HepG2 (cell line): ENCODE measurements around the gene TTLL13. TPM values are rescaled to one million over a fixed set of nuclear protein-coding genes. Genes with fewer than 3 reads are reported as not detected.

Experiments
- ATAC-seq: fragments of 200-7000 bp; cut with Tn5 transposase; 3 replicates; pipeline ENCODE4 v1.9.1; 2020; ENCODE audit warnings: mild to moderate bottlenecking, moderate library complexity
- BruUV-seq: library from RNA; stranded (reverse); fragments of 400-500 nt; replicated peaks from 2 replicates; lab custom pipeline; 2021; lab: Mats Ljungman, UMichigan
- CTCF ChIA-PET: fragments of 300-600 bp; formaldehyde crosslinking; extraction: SDS; loops from one replicate; lab custom pipeline; 2021; ENCODE audit warnings: low total read pairs, inconsistent platforms, low intra/inter-chr PET ratio; lab: Yijun Ruan, JAX
- POLR2A ChIA-PET: fragments of 350-600 bp; sonication (Branson Sonifier 250); formaldehyde crosslinking; loops from one replicate; lab custom pipeline; 2020; ENCODE audit warnings: antibody characterized with exemption, inconsistent platforms; lab: Yijun Ruan, JAX
- DNase-seq: peaks from one replicate; pipeline ENCODE4 v3.0.0-alpha.2; 2015; ENCODE audit warnings: low spot score
- FAIRE-seq: peaks from 3 replicates; lab custom pipeline; 2011; peaks lifted over from hg19 to GRCh38; lab: Jason Lieb, UNC
- H2AFZ ChIP-seq: one replicate; pipeline ENCODE4 v1.6.1; 2011; ENCODE audit warnings: low read length, inconsistent platforms
- H3K27ac ChIP-seq: fragments of 300-600 bp; 3 replicates; pipeline ENCODE4 v1.8.0; 2011; ENCODE audit warnings: mixed run types, mild to moderate bottlenecking, mixed read lengths, low read length, inconsistent platforms; ENCODE audit not compliant: insufficient read depth; ENCODE audit errors: extremely low read length
- H3K27me3 ChIP-seq, 2 experiments: fragments of 200-600 bp in 1 of 2; 2 replicates in 1 of 2; 3 replicates in 1 of 2; pipeline versions ENCODE4 v1.6.0 to v1.8.0; 2011; ENCODE audit warnings: low read length in 2 of 2, mild to moderate bottlenecking in 2 of 2, moderate library complexity in 2 of 2, inconsistent platforms in 1 of 2; ENCODE audit not compliant: insufficient read depth in 2 of 2, control insufficient read depth in 1 of 2
- H3K36me3 ChIP-seq, 2 experiments: fragments of 200-600 bp in 1 of 2; replicated peaks in 1 of 2; 2 replicates in 1 of 2; 3 replicates in 1 of 2; pipeline versions ENCODE4 v1.5.1 to v1.8.0; 2011; ENCODE audit warnings: low read length in 2 of 2, inconsistent platforms in 1 of 2; ENCODE audit not compliant: insufficient read depth in 2 of 2, control insufficient read depth in 1 of 2
- H3K4me1 ChIP-seq: 2 replicates; pipeline ENCODE4 v1.5.1; 2012; ENCODE audit warnings: low read length, inconsistent platforms; ENCODE audit not compliant: insufficient read depth
- H3K4me2 ChIP-seq: 2 replicates; pipeline ENCODE4 v1.6.0; 2011; ENCODE audit warnings: low read depth, low read length, inconsistent platforms
- H3K4me3 ChIP-seq, 3 experiments: fragments of 200-600 bp in 1 of 3; sonication (generic), shearing (Covaris generic) in 1 of 3; replicated peaks in 1 of 3; 2 replicates each; pipeline ENCODE4 v1.5.1; 2011 to 2016; ENCODE audit warnings: low read length in 3 of 3, inconsistent platforms in 2 of 3, low read depth in 2 of 3, mild to moderate bottlenecking in 2 of 3, control low read depth in 1 of 3, mixed read lengths in 1 of 3; ENCODE audit not compliant: insufficient read depth in 1 of 3
- H3K79me2 ChIP-seq: one replicate; pipeline ENCODE4 v1.6.1; 2011; ENCODE audit warnings: low read length, inconsistent platforms; ENCODE audit not compliant: insufficient read depth
- H3K9ac ChIP-seq: 2 replicates; pipeline ENCODE4 v1.6.0; 2011; ENCODE audit warnings: mild to moderate bottlenecking, low read depth, low read length, inconsistent platforms; ENCODE audit not compliant: insufficient read depth
- H3K9me3 ChIP-seq: 2 replicates; pipeline ENCODE4 v1.5.1; 2012; ENCODE audit warnings: mild to moderate bottlenecking, low read length
- H4K20me1 ChIP-seq: 2 replicates; pipeline ENCODE4 v1.6.0; 2011; ENCODE audit warnings: inconsistent platforms, mild to moderate bottlenecking, low read length, moderate library complexity; ENCODE audit not compliant: insufficient read depth
- TP53 ChIP-seq: sonication (generic); formaldehyde crosslinking; conservative IDR thresholded peaks from 2 replicates; pipeline ENCODE4 v1.4.0; 2020; ENCODE audit warnings: missing genetic modification reagents
- ZBTB43 ChIP-seq: sonication (generic); formaldehyde crosslinking; conservative IDR thresholded peaks from 2 replicates; pipeline ENCODE4 v1.4.0; 2020; ENCODE audit warnings: missing genetic modification reagents
- ZNF597 ChIP-seq: sonication (generic); formaldehyde crosslinking; IDR thresholded peaks from 2 replicates; pipeline ENCODE4 v1.5.0; 2020; ENCODE audit warnings: missing genetic modification reagents
- ZNF777 ChIP-seq: sonication (generic); formaldehyde crosslinking; IDR thresholded peaks from 2 replicates; pipeline ENCODE4 v1.4.0; 2020; ENCODE audit warnings: missing genetic modification reagents
- WGBS: methylation state at CpG from one replicate; pipeline ENCODE4 v1.1.6; 2017; ENCODE audit warnings: low lambda C conversion rate; 5-methylcytosine and 5-hydroxymethylcytosine counted together
- in situ Hi-C: cut with HindIII; loops from 2 replicates; pipeline ENCODE4 v1.10.0; 2017; ENCODE audit warnings: low pct_unique_long_range_greater_than_20kb; ENCODE audit not compliant: extremely low pct_ligation_motif_present
- intact Hi-C: fragments of 100-400 bp; cut with micrococcal nuclease; formaldehyde crosslinking; loops from one replicate; pipeline ENCODE4 v1.10.0; 2022; ENCODE audit not compliant: unreplicated experiment
- polyA plus RNA-seq, 8 experiments: library from polyadenylated mRNA; depleted of rRNA in 3 of 8; stranded (reverse) in 7 of 8; unstranded in 1 of 8; fragments of >200 nt; fragmentation: Illumina TruSeq in 4 of 8; extraction: Trizol in 4 of 8; gene quantifications; 2 replicates each; pipeline versions ENCODE4 v1.2.1 to v1.2.3, GENCODE V29; 2011 to 2016; ENCODE audit warnings: low read depth in 4 of 8, missing spikeins in 1 of 8, mixed read lengths in 1 of 8; ENCODE audit not compliant: insufficient read depth in 1 of 8
- small RNA-seq, 3 experiments: library from RNA; depleted of rRNA; stranded (forward); fragments of <200 nt; gene quantifications; one replicate each; pipeline ENCODE3, GENCODE V24; 2012; ENCODE audit warnings: low read depth in 2 of 3, low replicate concordance in 1 of 3; ENCODE audit not compliant: insufficient read length in 3 of 3, insufficient read depth in 2 of 3
- total RNA-seq, 5 experiments: library from RNA; depleted of rRNA; stranded (reverse); fragments of >200 nt; fragmentation: Illumina TruSeq; extraction: Trizol; gene quantifications; 2 replicates each; pipeline ENCODE4 v1.2.3, GENCODE V29; 2016; ENCODE audit warnings: low read depth in 1 of 5

The TTLL13 gene
- total and polyA plus RNA-seq, 2 of the 13 experiments (the other 11 are each of a cell fraction or from before 2014, with no cell fraction given): 0.07 to 0.29 TPM

GRCh38 chr15:90307661-90308060 is 58.3 kb downstream of the TTLL13 start (continued):
- TF ChIP-seq ZNF597 (CRISPR knock-in tag) (no peak), ZNF777 (CRISPR knock-in tag) (no peak), ZBTB43 (no peak)

GRCh38 chr15:90309020-90309419 is 59.7 kb downstream of the TTLL13 start:
- no TSS peak for BruUV-seq
- Histone ChIP-seq H3K4me3 (no peak overlapping the region), H2AFZ (no peak overlapping the region), H3K27me3 (peaks cover 0 to 4% of the 10 kb centered on the region in 2 experiments; a peak in 2 of 5 replicates), H3K36me3 (no peaks in the 10 kb centered on the region), H3K4me1 (peaks cover 9% of the 10 kb centered on the region; the same call in 1 of the 2 replicates), H4K20me1 (no peaks in the 10 kb centered on the region), H3K9me3 (no peaks in the 10 kb centered on the region), H3K27ac (no peak overlapping the region), H3K79me2 (no peaks in the 10 kb centered on the region), H3K4me2 (no peak overlapping the region), H3K9ac (no peak overlapping the region)
- DNase-seq (no peak), FAIRE-seq (no peak), ATAC-seq (no peak)
- in situ Hi-C loops (loop anchor here (10.0 kb wide), 1 partner anchor 296 kb away; no protein-coding TSS in a partner anchor), intact Hi-C loops (no loop called here)
- ChIA-PET CTCF (no interaction called here), POLR2A (no interaction called here)
- 42% methylated on average over 4 of the region's 4 CpGs for WGBS
- TF ChIP-seq TP53 (CRISPR knock-in tag): no peak

Small RNAs within 50 kb of the gene (small RNA-seq; reads per million reads assigned to genes)
- gene AC091167.3: 0 reads per million in 3 experiments
- 0 reads per million in 3 experiments for gene RN7SL736P

Other genes starting within 250 kb of the TTLL13 start
- gene ZNF710, start 248.2 kb upstream of the TTLL13 start, total RNA-seq (2016; rRNA removed; fragmentation: Illumina TruSeq; extraction: Trizol): 15.0 and 20.6 TPM in 2 replicates
- gene ZNF710, start 248.2 kb upstream of the TTLL13 start, polyA plus RNA-seq (2011; rRNA removed): 4.7 and 5.8 TPM in 2 replicates
- 120 and 121 TPM in 2 replicates for gene IDH2, start 147.1 kb upstream of the TTLL13 start, total RNA-seq (2016; rRNA removed; fragmentation: Illumina TruSeq; extraction: Trizol)
- 132 and 145 TPM in 2 replicates for gene IDH2, start 147.1 kb upstream of the TTLL13 start, polyA plus RNA-seq (2011; rRNA removed)
- gene SEMA4B, start 48.2 kb upstream of the TTLL13 start, total RNA-seq (2016; rRNA removed; fragmentation: Illumina TruSeq; extraction: Trizol): 1.3 and 2.1 TPM in 2 replicates
- gene SEMA4B, start 48.2 kb upstream of the TTLL13 start, polyA plus RNA-seq (2011; rRNA removed): 17.0 and 31.8 TPM in 2 replicates
- 38.7 and 52.4 TPM in 2 replicates for gene CIB1, start 15.6 kb upstream of the TTLL13 start, total RNA-seq (2016; rRNA removed; fragmentation: Illumina TruSeq; extraction: Trizol)
- 72.7 and 73.6 TPM in 2 replicates for gene CIB1, start 15.6 kb upstream of the TTLL13 start, polyA plus RNA-seq (2011; rRNA removed)
- gene GDPGP1, start 15.3 kb upstream of the TTLL13 start, total RNA-seq (2016; rRNA removed; fragmentation: Illumina TruSeq; extraction: Trizol): 4.3 and 5.0 TPM in 2 replicates
- gene GDPGP1, start 15.3 kb upstream of the TTLL13 start, polyA plus RNA-seq (2011; rRNA removed): 1.5 and 2.2 TPM in 2 replicates
- 63.7 and 77.7 TPM in 2 replicates for gene NGRN, start 16.1 kb downstream of the TTLL13 start, total RNA-seq (2016; rRNA removed; fragmentation: Illumina TruSeq; extraction: Trizol)
- 39.8 and 44.2 TPM in 2 replicates for gene NGRN, start 16.1 kb downstream of the TTLL13 start, polyA plus RNA-seq (2011; rRNA removed)
- gene ZNF774, start 102.7 kb downstream of the TTLL13 start, total RNA-seq (2016; rRNA removed; fragmentation: Illumina TruSeq; extraction: Trizol): 0.98 and 1.4 TPM in 2 replicates
- 0.59 and 0.61 TPM in 2 replicates for gene ZNF774, start 102.7 kb downstream of the TTLL13 start, polyA plus RNA-seq (2011; rRNA removed)
- 25.9 and 37.9 TPM in 2 replicates for gene IQGAP1, start 138.7 kb downstream of the TTLL13 start, total RNA-seq (2016; rRNA removed; fragmentation: Illumina TruSeq; extraction: Trizol)
- gene IQGAP1, start 138.7 kb downstream of the TTLL13 start, polyA plus RNA-seq (2011; rRNA removed): 22.5 and 29.5 TPM in 2 replicates